WERI-Rb-1 (cell line): ENCODE measurements around the gene GARNL3.

Experiments
- DNase-seq: peaks from one replicate; pipeline ENCODE4 v3.0.0-alpha.2; 2020
- H3K27ac ChIP-seq: fragments of 250-450 bp; sonication (Bioruptor Pico); 2 replicates; pipeline ENCODE4 v1.5.1; 2020; ENCODE audit warnings: mild to moderate bottlenecking, moderate library complexity
- H3K27me3 ChIP-seq: fragments of 250-450 bp; sonication (Bioruptor Pico); 2 replicates; pipeline ENCODE4 v1.5.1; 2021; ENCODE audit warnings: mild to moderate bottlenecking, low read depth, moderate library complexity; ENCODE audit not compliant: insufficient read depth, severe bottlenecking
- H3K36me3 ChIP-seq: fragments of 250-450 bp; sonication (Bioruptor Pico); 2 replicates; pipeline ENCODE4 v1.5.1; 2020; ENCODE audit warnings: mild to moderate bottlenecking, moderate library complexity
- H3K4me3 ChIP-seq: 2 replicates; pipeline ENCODE4 v1.5.1; 2011; ENCODE audit warnings: low read depth, mild to moderate bottlenecking, control low read depth, low read length
- H3K9me3 ChIP-seq: fragments of 250-450 bp; sonication (Bioruptor Pico); 2 replicates; pipeline ENCODE4 v1.5.1; 2021; ENCODE audit warnings: mild to moderate bottlenecking, moderate library complexity; ENCODE audit not compliant: severe bottlenecking
- TF ChIP-seq, protein P1 (sequence below): IDR thresholded peaks from 2 replicates; pipeline ENCODE4 v1.5.1; 2011; ENCODE audit warnings: low read depth, mild to moderate bottlenecking, control low read depth, inconsistent platforms, low read length

GARNL3 gene

DNA sequence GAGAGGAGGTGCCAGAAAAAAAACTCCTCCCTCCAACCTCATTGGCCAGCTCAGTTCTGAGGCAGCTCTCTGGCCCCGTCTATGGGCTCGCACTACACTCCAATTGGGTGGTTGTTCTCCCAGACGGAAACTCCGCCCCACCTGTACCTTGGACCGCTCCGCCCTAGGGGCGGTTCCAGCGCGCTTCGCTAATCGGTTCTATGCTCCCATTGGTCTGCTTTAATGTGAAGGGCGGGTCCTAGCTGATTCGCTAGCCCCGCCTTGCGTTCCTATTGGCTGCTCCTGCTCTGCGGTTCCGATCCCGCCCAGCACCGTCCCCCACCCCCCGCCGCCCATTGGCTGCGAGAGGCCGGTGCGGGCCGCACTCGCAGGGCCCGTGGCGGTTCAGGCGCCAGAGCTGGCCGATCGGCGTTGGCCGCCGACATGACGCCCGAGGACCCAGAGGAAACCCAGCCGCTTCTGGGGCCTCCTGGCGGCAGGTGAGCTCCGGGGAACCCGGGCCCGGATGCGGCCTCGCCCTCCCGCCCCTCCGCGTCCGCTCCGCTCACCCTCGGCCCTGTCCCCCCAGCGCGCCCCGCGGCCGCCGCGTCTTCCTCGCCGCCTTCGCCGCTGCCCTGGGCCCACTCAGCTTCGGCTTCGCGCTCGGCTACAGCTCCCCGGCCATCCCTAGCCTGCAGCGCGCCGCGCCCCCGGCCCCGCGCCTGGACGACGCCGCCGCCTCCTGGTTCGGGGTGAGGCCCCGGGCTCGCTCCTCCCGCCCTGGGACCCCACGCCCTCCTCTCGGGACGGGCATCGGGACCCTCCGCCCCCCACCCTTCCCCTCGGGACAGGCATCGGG lies 132.5 kb downstream of the GARNL3 start, which contains the start of gene SLC2A8:
SLC2A8 (plus strand) TSS at position 362 of the 838 bp plus-strand sequence; CDS start at position 424, 62 bp downstream.
- H3K36me3 ChIP-seq: peaks cover 49% of the 10 kb centered on the region
- no peaks in the 10 kb centered on the region for H3K27me3 ChIP-seq
- DNase-seq: peak; percentile 100
- TF ChIP-seq, protein P1, sequence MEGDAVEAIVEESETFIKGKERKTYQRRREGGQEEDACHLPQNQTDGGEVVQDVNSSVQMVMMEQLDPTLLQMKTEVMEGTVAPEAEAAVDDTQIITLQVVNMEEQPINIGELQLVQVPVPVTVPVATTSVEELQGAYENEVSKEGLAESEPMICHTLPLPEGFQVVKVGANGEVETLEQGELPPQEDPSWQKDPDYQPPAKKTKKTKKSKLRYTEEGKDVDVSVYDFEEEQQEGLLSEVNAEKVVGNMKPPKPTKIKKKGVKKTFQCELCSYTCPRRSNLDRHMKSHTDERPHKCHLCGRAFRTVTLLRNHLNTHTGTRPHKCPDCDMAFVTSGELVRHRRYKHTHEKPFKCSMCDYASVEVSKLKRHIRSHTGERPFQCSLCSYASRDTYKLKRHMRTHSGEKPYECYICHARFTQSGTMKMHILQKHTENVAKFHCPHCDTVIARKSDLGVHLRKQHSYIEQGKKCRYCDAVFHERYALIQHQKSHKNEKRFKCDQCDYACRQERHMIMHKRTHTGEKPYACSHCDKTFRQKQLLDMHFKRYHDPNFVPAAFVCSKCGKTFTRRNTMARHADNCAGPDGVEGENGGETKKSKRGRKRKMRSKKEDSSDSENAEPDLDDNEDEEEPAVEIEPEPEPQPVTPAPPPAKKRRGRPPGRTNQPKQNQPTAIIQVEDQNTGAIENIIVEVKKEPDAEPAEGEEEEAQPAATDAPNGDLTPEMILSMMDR: no peak; the same call in 1 of the 2 replicates
- peak within 1 kb of the TSS; percentile 89 for H3K27ac ChIP-seq
- H3K9me3 ChIP-seq: no peaks in the 10 kb centered on the region
- H3K4me3 ChIP-seq: peak within 1 kb of the TSS; percentile 64

DNA sequence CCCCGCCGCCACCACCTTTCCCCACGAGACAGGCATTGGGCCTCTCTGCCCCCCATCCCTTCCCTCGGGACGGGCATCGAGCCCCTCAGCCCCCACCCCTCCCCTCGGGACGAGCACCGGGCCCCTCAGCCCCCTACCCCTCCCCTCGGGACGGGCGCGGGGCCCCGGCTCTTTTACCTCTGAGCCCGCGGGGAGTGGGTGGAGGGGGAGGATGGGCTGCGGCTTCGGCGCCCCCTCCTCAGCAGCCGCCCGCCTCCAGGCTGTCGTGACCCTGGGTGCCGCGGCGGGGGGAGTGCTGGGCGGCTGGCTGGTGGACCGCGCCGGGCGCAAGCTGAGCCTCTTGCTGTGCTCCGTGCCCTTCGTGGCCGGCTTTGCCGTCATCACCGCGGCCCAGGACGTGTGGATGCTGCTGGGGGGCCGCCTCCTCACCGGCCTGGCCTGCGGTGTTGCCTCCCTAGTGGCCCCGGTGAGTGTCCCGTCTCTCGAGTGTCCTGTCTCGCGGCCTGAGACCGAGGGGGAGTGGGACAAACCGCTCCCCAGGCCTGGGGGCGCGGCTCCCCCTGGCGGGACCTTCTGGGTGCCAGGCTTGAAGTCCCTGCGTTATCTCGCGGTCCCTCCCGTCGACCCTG lies 133.2 kb downstream of the GARNL3 start:
- Histone ChIP-seq H3K27ac (peak overlapping the region; percentile 89), H3K36me3 (peaks cover 54% of the 10 kb centered on the region), H3K4me3 (peak overlapping the region; percentile 60), H3K9me3 (no peaks in the 10 kb centered on the region), H3K27me3 (no peaks in the 10 kb centered on the region)
- peak; percentile 82 for DNase-seq
- TF ChIP-seq, protein P1: peak; percentile 92

DNA sequence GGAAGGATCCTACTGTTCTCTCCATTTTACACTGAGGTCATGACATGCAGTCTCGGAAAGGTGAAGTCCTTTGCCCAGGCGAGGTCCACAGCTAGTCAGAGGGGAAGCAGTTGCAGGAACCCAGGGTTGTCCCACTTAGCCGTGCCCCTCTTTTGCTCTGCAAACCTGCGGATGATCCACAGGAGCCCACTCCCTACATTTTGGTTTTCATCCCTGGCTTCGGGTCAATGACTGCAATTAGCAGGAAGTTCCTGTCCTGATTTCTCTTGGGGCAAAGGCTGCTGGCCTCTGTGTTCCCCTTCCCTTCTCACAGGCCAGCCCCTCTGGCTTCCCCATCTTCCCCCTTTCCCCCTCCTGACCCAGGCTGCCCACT lies 133.7 kb downstream of the GARNL3 start:
- TF ChIP-seq, protein P1: no peak
- peaks cover 55% of the 10 kb centered on the region for H3K36me3 ChIP-seq
- peak overlapping the region; percentile 89 for H3K27ac ChIP-seq
- no peaks in the 10 kb centered on the region for H3K9me3 ChIP-seq
- no peaks in the 10 kb centered on the region for H3K27me3 ChIP-seq
- H3K4me3 ChIP-seq: peak overlapping the region; percentile 60
- DNase-seq: peak; percentile 5

DNA sequence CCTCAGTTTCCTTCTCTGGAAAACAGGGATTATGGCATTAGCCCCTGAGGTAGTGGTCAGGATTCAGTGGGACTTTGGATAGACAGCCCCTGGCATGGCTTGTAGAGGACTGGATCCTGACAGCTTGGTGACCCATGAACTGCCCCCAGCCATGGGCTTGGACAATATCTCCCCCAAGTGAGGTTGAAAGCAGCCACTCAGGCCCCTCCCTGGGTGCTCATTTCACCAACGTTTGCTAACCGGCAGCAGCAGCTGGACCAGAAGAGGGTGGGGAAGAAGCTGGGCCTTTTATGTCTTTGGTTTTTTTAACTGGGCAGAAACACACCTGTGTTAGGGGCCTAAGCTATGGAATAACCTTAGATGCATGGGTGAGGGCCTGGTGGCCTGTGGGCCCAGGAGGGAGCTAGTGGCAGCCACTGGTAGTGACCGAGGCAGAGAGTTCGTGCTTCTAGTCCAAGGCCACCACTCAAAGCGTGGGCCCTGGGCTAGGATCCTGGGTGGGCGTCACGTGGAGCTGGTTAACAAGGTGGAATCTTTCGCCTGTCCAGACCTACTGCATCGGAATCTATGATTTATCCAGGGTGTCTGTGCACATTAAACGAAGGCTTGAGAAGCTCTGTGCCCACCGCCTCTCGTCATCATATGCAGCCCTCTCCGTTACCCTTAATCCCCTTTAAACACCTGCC lies 134.3 kb downstream of the GARNL3 start:
- peaks cover 60% of the 10 kb centered on the region for H3K36me3 ChIP-seq
- peak; percentile 22 for DNase-seq
- TF ChIP-seq, protein P1: 0 out of 2 replicates have a peak, but pooled peaks have one; percentile 10
- no peaks in the 10 kb centered on the region for H3K9me3 ChIP-seq
- H3K4me3 ChIP-seq: peak overlapping the region; percentile 60
- peak overlapping the region; percentile 89 for H3K27ac ChIP-seq
- H3K27me3 ChIP-seq: no peaks in the 10 kb centered on the region

DNA sequence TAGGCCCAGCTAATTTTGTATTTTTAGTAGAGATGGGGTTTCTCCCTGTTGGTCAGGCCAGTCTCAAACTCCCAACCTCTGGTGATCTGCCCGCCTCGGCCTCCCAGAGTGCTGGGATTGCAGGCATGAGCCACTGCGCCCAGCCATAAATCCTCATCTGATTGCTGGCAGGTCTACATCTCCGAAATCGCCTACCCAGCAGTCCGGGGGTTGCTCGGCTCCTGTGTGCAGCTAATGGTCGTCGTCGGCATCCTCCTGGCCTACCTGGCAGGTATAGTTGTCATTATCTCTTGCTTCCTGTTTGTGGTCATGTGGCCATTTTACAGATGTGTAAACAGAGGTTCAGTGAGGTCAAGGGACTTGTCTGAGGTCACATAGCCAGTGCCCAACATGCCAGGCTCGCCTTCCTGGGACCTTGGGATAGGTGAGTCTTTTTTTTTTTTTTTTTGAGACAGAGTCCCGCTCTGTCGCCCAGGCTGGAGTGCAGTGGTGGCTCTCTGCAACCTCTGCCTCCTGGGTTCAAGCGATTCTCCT lies 135.2 kb downstream of the GARNL3 start:
- Histone ChIP-seq H3K9me3 (no peaks in the 10 kb centered on the region), H3K36me3 (peaks cover 70% of the 10 kb centered on the region), H3K4me3 (no peak overlapping the region), H3K27me3 (no peaks in the 10 kb centered on the region), H3K27ac (no peak overlapping the region)
- DNase-seq: peak; percentile 5
- TF ChIP-seq, protein P1: no peak
